Panc1 (cell line): Measurements from ENCODE around the gene DOCK11.

Experiments used
- CTCF ChIP-seq: fragments of 450-650 bp; IDR thresholded peaks from 2 replicates; pipeline ENCODE4 v1.5.1; 2017; ENCODE audit warnings: mild to moderate bottlenecking
- POLR2AphosphoS5 ChIP-seq: IDR thresholded peaks from 2 replicates; pipeline ENCODE4 v1.6.1; 2012; ENCODE audit warnings: mild to moderate bottlenecking, low read depth, low read length, moderate library complexity

DNA sequence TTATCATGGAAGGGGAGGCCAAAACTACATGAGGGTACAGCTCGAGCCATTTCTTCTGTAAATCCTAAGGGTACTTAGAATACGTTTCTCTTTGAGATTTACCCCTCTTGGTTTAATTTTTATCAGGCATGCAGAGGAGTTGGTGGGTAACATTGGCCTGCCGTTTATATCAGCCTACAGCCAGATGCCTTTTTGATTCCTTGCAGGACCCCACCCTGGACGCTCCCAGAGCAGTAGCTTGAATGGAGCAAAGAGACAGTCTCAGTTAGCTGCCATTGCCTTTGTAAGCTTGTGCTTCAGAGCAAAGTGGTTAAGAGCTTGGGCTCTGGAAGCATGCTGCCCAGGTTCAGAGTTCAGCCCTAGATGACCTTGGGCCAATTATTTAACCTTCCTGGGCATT is 9.0 kb downstream of the DOCK11 start:
- TF ChIP-seq CTCF (no peak), POLR2AphosphoS5 (no peak)
